ENCODE measurements around the gene GLP2R. TPM values are rescaled to one million over a fixed set of nuclear protein-coding genes. Genes with fewer than 3 reads are reported as not detected.

GLP2R gene
- polyA plus RNA-seq, 1 of the 3 experiments (the other 2 are of a cell fraction) = not detected

GRCh38 chr17:9916108-9916507 is 90.4 kb downstream of the GLP2R start:
- H3K9me3 ChIP-seq = no peaks in the 10 kb centered on the region
- no peak overlapping the region for H3K4me2 ChIP-seq
- no peak for DNase-seq
- no peaks in the 10 kb centered on the region for H3K4me1 ChIP-seq (ENCODE audit: control insufficient read depth in 1 of 2, insufficient read depth in 2 of 2, low read depth in 1 of 2, low read length in 1 of 2)
- POLR2A ChIA-PET = no interaction called here
- H2AFZ ChIP-seq (ENCODE audit: low read depth) = no peak overlapping the region
- H4K20me1 ChIP-seq (ENCODE audit: insufficient read depth) = no peaks in the 10 kb centered on the region
- WGBS (ENCODE audit: low lambda C conversion rate) = 25% methylated on average over 2 of the region's 8 CpGs
- H3K27ac ChIP-seq (ENCODE audit: low read depth in 2 of 2, low read length in 1 of 2) = no peak overlapping the region
- no peaks in the 10 kb centered on the region for H3K79me2 ChIP-seq (ENCODE audit: insufficient read depth)
- no peak overlapping the region for H3K4me3 ChIP-seq (ENCODE audit: low read depth in 2 of 2, low read length in 1 of 2)
- TF ChIP-seq TEAD4 (IDR thresholded peaks at IDR 0.05; ENCODE audit: borderline replicate concordance, insufficient read depth) = no peak
- TF ChIP-seq, protein P1, sequence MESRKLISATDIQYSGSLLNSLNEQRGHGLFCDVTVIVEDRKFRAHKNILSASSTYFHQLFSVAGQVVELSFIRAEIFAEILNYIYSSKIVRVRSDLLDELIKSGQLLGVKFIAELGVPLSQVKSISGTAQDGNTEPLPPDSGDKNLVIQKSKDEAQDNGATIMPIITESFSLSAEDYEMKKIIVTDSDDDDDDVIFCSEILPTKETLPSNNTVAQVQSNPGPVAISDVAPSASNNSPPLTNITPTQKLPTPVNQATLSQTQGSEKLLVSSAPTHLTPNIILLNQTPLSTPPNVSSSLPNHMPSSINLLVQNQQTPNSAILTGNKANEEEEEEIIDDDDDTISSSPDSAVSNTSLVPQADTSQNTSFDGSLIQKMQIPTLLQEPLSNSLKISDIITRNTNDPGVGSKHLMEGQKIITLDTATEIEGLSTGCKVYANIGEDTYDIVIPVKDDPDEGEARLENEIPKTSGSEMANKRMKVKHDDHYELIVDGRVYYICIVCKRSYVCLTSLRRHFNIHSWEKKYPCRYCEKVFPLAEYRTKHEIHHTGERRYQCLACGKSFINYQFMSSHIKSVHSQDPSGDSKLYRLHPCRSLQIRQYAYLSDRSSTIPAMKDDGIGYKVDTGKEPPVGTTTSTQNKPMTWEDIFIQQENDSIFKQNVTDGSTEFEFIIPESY (IDR thresholded peaks at IDR 0.05; ENCODE audit: borderline replicate concordance, low read depth) = no peak
- TF ChIP-seq, protein P2, sequence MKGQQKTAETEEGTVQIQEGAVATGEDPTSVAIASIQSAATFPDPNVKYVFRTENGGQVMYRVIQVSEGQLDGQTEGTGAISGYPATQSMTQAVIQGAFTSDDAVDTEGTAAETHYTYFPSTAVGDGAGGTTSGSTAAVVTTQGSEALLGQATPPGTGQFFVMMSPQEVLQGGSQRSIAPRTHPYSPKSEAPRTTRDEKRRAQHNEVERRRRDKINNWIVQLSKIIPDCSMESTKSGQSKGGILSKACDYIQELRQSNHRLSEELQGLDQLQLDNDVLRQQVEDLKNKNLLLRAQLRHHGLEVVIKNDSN (IDR thresholded peaks at IDR 0.05; ENCODE audit: borderline replicate concordance, low read depth) = no peak
- TF ChIP-seq GABPA (IDR thresholded peaks at IDR 0.05; ENCODE audit: low read depth) = no peak
- no peak for TF ChIP-seq EZH2phosphoT487 (IDR thresholded peaks at IDR 0.05; ENCODE audit: borderline replicate concordance, low read depth)
- no peak for TF ChIP-seq CHD2 (IDR thresholded peaks at IDR 0.05; ENCODE audit: low read length, partially characterized antibody)
- no peak for TF ChIP-seq MEF2A (IDR thresholded peaks at IDR 0.05; ENCODE audit: borderline replicate concordance, low read depth)
- TF ChIP-seq, protein P3, sequence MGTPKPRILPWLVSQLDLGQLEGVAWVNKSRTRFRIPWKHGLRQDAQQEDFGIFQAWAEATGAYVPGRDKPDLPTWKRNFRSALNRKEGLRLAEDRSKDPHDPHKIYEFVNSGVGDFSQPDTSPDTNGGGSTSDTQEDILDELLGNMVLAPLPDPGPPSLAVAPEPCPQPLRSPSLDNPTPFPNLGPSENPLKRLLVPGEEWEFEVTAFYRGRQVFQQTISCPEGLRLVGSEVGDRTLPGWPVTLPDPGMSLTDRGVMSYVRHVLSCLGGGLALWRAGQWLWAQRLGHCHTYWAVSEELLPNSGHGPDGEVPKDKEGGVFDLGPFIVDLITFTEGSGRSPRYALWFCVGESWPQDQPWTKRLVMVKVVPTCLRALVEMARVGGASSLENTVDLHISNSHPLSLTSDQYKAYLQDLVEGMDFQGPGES (IDR thresholded peaks at IDR 0.05; ENCODE audit: low read depth, low read length) = no peak
- TF ChIP-seq JUND (IDR thresholded peaks at IDR 0.05) = no peak
- TF ChIP-seq RCOR1 (IDR thresholded peaks at IDR 0.05; ENCODE audit: low read length) = no peak
- TF ChIP-seq GATA2 (CRISPR knock-in tag; IDR thresholded peaks at IDR 0.05) = no peak
- TF ChIP-seq, protein P4, sequence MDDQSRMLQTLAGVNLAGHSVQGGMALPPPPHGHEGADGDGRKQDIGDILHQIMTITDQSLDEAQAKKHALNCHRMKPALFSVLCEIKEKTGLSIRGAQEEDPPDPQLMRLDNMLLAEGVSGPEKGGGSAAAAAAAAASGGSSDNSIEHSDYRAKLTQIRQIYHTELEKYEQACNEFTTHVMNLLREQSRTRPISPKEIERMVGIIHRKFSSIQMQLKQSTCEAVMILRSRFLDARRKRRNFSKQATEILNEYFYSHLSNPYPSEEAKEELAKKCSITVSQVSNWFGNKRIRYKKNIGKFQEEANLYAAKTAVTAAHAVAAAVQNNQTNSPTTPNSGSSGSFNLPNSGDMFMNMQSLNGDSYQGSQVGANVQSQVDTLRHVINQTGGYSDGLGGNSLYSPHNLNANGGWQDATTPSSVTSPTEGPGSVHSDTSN (IDR thresholded peaks at IDR 0.05) = no peak
- no peak for TF ChIP-seq RXRA (IDR thresholded peaks at IDR 0.05; ENCODE audit: borderline replicate concordance, low read depth)
- TF ChIP-seq EP300 (IDR thresholded peaks at IDR 0.05; ENCODE audit: borderline replicate concordance in 1 of 2, low read depth in 1 of 2, low read length in 1 of 2) = no peak
- TF ChIP-seq MAX (IDR thresholded peaks at IDR 0.05; ENCODE audit: low read depth) = no peak
- no peak for TF ChIP-seq ELF1 (IDR thresholded peaks at IDR 0.05)
- no peaks in the 10 kb centered on the region for H3K9me2 ChIP-seq
- CTCF ChIA-PET = interaction anchor here (1.8 to 3.8 kb wide), 2 partner anchors 8 to 12 kb away, joined by 5 to 15 read pairs; no protein-coding TSS in a partner anchor
- H3K9ac ChIP-seq = no peak overlapping the region
- H3K36me3 ChIP-seq (replicated peaks in 1 of 2; ENCODE audit: control insufficient read depth in 1 of 2, insufficient read depth in 2 of 2, low read length in 1 of 2) = no peaks in the 10 kb centered on the region
- peaks cover 27% of the 10 kb centered on the region; the same call in 1 of the 2 replicates for H3K27me3 ChIP-seq (ENCODE audit: insufficient read depth)
- no peaks in the 10 kb centered on the region for H3F3A ChIP-seq (replicated peaks; ENCODE audit: insufficient read depth)
